Right ventricle myocardium inferior (tissue), 1 donor: ENCODE data around the gene ZBP1. TPM values are rescaled to one million over a fixed set of nuclear protein-coding genes. Genes with fewer than 3 reads are reported as not detected.
A peak's percentile ranks its signal among the peaks of the same experiment; 100 is the strongest.
"Not testable (repeated sequence)": the region's sequence is repeated elsewhere in the genome, so short reads cannot be mapped to it uniquely, and the experiment has no call there.

ENCODE experiments used
- ATAC-seq: fragments of 200-7000 bp; cut with Tn5 transposase; one replicate; pipeline ENCODE4 v1.9.1; 2020; ENCODE audit warnings: mild to moderate bottlenecking, moderate library complexity
- DNase-seq: peaks from one replicate; pipeline ENCODE4 v3.0.0; 2021; ENCODE audit errors: missing footprints
- intact Hi-C: fragments of 100-400 bp; cut with DNase I; formaldehyde crosslinking; loops from one replicate; pipeline ENCODE4 v1.11.0; 2022
- total RNA-seq: library from RNA; stranded (reverse); fragmentation: NEBNext Ultra II Directional; extraction: Animal tissue kit (Norgen Biotek cat#: 25700); gene quantifications from one replicate; pipeline ENCODE4 v1.2.1, GENCODE V29; 2021
- donor health status: DM: no; HTN: yes; CAD: no; lungs with severe emphysema.

The ZBP1 gene
- total RNA-seq, 1 donor from 2014 or later: 0.22 TPM

DNA sequence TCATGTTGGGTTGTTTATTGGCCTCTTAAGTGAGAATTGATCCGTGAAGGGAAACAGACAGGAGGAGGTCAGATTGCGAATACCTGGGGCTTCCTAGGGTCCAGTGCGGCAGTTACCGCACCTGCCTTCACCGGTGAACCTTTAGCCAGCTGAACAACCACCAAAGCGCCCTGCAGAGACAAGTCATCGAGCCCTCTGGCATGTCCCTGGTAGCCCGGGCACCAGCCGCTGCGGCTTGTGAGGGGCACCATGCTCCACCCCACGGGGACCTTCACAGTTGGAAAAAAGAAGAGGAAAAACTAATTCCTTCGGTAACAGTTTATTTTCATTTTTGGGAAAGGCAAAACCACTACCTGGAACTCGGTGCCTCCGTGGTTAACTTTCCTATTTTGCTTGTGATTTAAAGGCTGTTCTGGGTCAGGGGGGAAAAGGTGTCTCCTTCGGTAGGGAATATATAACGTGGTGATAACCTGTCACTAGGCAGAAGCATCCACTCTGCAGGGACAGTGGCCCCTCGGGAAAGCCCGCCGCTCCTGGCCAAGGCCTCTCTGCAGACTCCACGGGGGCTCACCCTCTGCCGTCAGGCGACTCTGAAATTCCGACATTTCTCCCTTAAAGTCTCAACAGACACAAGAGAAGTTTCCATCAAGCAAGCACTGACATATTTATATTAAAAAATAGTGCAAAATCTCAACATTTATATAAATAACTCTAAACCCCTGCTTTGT is 30.7 kb upstream of the ZBP1 start:
- ATAC-seq (no peak), DNase-seq (no peak)
- intact Hi-C loops: no loop called here

DNA sequence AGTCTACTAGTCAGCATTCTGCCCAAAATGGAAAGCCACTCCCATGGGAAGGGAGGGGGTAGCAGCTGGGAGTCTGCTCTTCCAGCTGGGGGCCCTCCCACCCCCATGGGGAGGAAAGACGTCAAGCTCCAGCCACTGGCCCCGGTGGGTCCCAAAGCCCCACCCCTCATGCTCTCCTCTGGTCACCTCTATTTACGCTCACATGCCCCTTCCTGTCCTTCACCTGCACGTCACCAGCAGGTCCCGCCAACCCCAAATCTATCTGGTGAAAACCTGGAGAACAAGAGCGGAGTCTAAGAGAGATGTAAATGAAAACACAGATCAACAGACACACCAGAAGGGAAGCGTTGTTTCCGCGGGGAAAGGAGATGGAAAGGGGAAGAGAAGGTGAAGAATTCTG is 30.0 kb upstream of the ZBP1 start:
- ATAC-seq (no peak), DNase-seq (no peak)
- intact Hi-C loops: no loop called here

DNA sequence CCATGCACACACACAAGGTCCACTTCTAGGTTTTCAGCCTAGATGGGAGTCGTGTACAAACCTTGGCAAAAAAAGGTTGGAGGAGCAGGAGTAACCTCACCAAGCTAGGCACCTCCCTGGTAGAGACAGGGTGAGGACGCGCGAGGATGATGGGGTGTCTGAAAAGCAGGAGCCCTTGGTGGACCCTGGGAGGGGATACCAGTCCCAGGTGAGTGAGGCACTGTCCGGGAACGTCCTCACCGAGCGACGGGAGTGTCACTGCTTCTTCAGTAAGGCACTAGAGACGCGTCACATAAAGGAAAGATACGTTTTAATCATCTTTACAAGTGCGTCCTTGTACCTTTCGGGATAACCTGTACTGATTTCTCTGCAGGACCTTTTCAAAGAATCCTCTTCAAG is 29.4 kb upstream of the ZBP1 start:
- ATAC-seq: no peak
- peak; percentile 56 for DNase-seq
- intact Hi-C loops: no loop called here

DNA sequence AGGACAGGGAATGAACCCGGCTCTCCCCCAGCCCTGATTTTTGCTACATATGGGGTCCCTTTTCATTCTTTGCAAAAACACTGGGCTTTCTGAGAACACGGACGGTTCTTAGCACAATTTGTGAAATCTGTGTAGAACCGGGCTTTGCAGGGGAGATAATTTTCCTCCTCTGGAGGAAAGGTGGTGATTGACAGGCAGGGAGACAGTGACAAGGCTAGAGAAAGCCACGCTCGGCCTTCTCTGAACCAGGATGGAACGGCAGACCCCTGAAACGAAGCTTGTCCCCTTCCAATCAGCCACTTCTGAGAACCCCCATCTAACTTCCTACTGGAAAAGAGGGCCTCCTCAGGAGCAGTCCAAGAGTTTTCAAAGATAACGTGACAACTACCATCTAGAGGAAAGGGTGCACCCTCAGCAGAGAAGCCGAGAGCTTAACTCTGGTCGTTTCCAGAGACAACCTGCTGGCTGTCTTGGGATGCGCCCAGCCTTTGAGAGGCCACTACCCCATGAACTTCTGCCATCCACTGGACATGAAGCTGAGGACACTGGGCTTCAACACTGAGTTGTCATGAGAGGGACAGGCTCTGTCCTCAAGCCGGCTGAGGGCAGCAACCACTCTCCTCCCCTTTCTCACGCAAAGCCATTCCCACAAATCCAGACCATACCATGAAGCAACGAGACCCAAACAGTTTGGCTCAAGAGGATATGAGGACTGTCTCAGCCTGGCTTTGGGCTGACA is 28.8 kb upstream of the ZBP1 start:
- ATAC-seq: no peak

DNA sequence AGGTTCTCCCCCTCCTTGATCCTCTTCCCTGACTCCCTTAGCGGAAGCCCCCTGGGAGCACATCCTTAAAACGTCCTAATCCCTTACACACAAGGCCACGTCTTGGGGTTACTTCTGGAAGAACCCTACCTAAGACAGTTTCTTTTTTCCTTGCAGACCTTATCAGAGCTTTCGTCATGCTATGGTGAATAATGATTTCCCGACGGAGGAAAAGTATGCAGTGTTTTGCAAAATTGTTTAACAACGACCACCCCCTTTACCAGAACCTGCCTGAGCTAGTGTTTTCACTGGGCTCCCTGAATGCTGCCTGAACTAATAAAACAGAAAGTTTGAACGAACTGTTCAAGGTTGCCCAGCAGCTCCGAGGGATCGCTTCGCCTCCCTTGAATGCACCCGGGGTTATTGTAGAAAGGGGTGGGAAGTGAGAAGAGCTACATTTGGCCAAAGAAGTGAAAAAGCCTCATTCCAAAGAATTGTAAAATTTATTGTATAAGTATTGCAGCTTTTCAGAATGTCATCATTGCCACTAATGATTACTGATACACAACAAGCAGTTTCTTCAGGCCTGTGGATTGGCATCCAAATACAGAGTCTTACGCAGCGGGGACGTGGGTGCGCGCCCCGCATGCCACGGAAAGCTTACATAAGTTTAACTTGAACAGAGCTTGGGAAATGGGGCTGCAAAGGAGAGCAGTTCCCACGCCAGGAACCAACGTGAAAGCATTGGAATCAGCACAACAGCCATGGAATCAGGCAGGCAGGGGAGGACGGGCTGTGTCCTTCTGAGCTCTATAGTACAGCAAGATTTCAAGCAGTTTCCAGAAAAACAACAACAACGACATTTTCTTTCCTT is 27.9 kb upstream of the ZBP1 start:
- ATAC-seq (no peak), DNase-seq (no peak)
- intact Hi-C loops: no loop called here

More for the DNA sequence above, 28.8 kb upstream of the ZBP1 start:
- intact Hi-C loops: no loop called here
- no peak for DNase-seq

DNA sequence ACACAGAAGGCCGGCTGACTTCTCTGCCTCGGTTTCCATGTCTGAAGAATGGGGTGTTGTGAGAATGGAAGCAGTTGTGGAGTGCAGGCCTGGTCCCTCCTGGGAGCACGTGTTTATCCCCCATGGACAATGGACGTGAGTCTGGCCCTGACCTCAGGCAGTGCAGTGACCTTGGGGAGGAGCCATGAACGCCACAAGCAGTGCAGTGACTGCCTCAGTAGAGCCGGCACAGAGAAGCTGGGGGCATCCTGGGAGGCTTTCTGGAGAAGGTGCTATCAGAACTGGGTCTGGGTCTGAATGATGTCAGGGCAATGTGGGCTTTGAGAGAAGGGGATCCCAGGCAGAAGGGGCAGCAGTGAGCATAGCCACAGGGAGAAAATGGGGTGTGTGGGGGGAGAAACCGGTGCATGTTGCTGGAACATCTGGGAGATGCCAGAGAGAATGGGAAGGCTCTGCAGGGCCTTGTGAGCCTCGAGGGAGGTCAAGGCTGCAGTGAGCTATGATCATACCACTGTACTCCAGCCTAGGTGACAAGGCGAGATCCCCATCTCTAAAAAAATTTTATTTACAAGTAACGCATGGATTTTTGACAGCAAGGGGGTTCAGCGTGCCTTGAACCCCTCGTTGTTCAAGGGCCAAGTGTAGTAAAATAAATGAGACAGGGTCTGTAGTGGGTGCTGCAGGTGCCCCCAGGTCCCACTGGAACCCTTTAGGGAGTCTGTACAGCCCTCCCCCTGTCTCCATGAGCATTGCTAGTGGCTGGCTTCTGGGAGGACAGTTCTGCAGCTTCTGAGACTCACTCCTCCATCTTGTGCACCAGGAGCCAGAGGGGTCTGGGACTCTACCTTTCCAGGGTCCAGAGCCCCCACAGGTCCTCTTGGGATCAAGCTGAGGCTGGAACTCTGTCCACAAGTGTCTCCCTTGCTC is 27.0 kb upstream of the ZBP1 start:
- DNase-seq: peak; percentile 28
- ATAC-seq: no peak
- intact Hi-C loops: no loop called here

DNA sequence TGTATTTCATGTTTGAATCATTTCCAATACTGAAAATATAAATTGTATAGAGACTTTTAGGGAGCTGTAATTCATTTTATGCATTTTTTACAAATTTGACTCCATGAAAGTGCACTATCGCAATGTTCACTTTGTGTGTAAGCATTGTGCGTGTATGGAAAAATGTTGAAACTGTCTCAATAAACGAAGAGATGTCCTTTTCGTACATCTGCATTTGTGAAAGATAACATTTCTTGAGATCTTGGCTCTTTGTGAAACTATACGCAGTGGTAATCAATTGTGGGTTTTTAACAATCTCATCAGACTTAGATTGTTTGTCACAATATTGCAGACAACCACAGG is 18.6 kb upstream of the ZBP1 start:
- ATAC-seq (no peak), DNase-seq (no peak)
- intact Hi-C loops: no loop called here

DNA sequence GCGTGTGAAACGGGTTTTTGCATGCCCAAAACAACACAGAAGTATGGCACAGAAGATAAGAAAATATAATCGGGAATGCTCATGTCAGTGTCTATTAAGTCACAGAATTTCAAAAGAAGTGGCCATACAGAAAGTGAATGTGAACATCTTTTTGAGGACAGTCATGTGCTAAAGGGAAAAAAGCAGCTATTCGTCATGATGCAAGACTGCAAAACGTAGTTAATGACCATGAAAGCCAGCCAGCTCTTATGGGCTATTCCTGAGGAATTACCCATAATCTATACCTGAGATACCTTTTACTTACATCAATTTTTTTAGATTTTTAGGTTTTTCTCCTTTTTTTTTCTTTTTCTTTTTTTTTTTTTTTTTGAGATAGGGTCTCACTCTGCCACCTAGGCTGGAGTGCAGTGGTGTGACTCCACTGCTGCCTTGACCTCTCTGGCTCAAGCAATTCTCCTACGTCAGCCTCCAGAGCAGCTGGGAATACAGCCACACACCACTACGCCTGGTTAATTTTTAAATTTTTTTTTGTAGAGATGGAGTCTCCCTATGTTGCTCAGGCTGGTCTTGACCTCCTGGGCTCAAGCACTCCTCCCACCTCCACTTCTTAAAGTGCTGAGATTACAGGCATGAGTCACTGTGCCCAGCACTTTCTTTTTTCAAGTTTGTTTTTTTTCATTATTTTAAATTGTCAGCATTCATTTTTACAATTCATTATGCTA is 18.1 kb upstream of the ZBP1 start:
- no peak for ATAC-seq
- DNase-seq: no peak
- intact Hi-C loops: no loop called here

DNA sequence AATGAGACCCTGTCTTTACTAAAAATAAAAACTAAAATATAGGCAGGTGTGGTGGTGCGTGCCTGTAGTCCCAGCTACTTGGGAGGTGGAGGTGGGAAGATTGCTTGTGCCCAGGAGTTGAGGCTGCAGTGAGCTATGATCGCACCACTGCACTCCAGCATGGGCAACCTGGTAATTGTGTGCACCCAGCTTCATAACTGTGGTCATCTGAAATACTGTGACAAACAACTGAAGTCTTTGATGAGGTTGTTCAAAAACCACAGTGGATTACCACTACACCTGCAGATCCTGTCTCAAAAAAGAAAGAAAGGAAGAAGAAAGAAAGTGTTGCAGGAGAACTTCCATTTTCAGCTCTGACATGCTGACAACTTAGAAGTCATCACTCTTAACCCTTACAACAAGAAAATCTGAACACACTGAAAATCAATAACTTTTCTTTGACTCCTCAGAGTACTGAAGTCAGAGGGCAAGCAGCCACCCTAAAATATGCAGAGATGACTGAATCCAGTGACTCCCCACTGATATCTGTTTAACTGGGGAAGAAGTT is 13.8 kb upstream of the ZBP1 start:
- ATAC-seq: no peak
- intact Hi-C loops: no loop called here
- peak; percentile 23 for DNase-seq

DNA sequence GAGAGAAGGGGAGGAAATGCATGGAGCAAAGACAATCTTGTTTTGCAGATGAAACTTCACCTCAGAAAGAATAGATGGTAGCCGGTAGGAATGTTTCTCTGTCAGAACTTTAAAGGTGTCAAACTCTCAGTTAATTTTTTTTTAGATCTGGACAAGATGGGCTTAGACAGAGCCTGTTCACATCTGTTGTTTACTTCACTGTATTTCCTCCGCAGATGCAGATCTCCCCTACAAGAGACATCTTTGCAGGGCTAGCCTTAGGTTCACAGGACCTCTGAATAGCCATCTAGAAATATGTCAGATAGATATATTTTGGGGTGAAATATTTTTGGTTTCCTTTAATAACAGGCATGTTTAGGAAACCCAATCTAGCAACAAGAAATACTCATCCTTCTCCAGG is 12.1 kb upstream of the ZBP1 start:
- DNase-seq (no peak), ATAC-seq (no peak)
- intact Hi-C loops: no loop called here

DNA sequence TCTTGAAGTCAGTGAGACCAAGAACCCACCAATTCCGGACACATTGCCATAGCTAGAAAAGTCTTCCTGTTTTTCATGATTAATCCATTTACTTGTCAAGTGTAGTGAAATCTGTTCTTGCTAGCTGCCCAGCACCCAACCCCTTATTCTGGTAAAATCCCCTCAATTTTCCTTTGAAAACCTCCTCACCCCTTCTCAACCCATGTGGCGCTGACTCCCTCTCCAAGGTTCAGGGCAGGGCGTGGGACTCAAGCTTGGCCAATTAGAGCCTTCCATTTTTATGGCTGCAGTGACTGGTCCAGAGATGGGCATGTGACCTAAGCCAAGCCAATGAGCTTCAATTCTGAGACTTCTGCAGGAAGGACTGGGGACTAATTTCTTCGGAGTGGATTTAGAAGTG is 9.8 kb upstream of the ZBP1 start:
- peak; percentile 49 for ATAC-seq
- intact Hi-C loops: no loop called here
- DNase-seq: no peak

DNA sequence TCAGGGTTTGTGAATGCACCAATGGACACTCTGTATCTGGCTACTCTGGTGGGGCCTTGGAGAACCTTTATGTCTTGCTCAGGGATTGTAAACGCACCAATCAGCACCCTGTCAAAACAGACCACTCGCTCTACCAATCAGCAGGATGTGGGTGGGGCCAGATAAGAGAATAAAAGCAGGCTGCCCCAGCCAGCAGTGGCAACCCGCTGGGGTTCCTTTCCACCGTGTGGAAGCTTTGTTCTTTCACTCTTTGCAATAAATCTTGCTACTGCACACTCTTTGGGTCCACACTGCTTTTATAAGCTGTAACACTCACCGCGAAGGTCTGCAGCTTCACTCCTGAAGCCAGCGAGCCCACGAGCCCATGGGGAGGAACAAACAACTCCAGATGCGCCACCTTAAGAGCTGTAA is 9.3 kb upstream of the ZBP1 start:
- intact Hi-C loops, ATAC-seq, DNase-seq: not testable (repeated sequence)

DNA sequence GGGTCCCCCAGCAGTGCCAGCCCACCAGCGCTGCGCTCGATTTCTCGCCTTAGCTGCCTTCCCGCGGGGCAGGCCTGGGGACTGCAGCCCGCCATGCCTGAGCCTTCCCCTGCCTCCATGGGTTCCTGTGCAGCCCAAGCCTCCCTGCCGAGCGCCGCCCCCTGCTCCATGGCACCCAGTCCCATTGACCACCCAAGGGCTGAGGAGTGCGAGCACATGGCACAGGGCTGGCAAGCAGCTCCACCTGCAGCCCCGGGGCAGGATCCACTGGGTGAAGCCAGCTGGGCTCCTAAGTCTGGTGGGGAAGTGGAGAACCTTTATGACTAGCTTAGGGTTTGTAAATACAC is 8.7 kb upstream of the ZBP1 start:
- intact Hi-C loops, ATAC-seq, DNase-seq: not testable (repeated sequence)

DNA sequence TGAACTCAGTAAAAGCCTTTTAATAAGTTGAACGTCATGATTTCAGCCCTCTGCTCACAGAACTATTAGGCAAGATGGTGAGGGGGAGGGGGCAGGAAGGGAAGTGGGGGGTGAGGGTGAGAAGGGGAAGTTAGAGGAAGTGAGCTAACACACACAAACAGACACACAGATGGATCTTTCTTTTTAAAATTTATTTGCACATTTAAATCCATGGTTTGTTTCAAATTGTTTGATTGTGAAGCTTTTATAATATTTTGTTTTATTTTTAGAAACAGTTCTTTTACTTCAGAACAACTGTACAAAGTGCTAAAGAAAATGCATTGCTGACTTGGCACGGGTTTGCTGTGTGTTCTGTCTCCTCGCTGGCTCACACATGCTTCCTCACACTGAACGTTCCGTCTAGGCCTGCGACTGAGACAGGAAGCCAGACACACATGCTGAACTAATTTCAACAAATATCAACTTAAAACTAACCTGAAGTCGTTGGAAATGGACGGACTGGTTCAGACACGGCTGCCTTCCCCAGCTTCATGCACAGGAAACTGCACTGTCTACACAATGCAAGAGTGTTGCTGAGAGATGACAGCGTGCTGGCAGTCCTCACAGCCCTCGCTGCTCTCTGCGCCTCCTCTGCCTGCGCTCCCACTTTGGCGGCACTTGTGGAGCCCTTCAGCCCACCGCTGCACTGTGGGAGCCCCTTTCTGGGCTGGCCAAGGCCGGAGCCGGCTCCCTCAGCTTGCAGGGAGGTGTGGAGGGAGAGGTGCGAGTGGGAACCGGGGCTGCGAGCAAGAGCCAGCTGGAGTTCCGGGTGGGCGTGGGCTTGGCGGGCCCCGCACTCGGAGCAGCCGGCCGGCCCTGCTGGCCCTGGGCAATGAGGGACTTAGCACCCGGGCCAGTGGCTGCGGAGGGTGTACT is 8.1 kb upstream of the ZBP1 start:
- DNase-seq (peak; percentile 50), ATAC-seq (peak; percentile 90)
- intact Hi-C loops: no loop called here

DNA sequence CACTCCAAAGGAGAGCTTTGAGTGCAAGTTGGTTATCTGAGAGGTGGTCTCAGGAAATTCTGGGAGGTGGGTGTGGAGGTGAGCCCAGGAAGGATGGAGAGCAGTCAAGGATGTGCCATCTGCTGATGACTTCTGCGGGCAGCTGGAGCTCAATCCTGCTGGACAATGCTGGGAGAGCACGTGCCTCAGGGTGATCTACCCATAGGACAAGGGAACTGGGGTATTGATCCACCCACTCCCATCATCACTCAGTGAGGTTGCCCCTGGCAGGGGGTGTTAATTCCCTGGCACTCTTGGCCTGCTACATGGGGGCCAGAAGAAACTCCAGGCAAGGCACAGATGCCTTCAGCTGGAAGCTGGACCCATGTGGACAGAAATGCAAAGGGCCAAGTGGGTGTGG is 7.1 kb upstream of the ZBP1 start:
- no peak for DNase-seq
- intact Hi-C loops: no loop called here
- ATAC-seq: no peak

DNA sequence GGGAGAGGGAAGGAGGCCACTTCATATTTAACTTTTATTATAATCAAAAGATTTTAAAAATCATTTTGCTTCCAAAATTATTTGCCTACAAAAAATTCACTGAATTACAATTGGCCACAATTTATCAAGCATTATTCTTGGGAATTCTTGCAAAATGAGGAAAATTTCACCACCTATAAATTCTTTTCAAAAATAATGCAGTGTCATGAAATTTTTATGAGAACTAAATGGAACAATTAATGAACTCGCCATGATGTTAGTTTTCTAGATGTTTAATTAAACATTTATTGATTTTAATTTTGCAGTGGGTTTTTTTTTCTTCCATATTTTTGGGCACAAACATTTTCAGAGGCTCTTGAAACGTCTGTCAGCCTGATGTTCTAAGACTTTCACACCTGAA is 5.8 kb upstream of the ZBP1 start:
- ATAC-seq (no peak), DNase-seq (no peak)
- intact Hi-C loops: no loop called here
